Stimulated activated naive B cell treated with anti-CD40 and anti-IgM and Interleukin-4, amounts not matched to agents 10 μg/mL and 1 μg/mL and 100 μg/mL, for 72 hours (primary cell): ENCODE measurements around the gene ARHGEF39.

Source experiments
- ATAC-seq, 2 donors: fragments of 150-1000 bp; cut with Tn5 transposase; replicated peaks; 2 replicates each; pipeline ENCODE4 v1.10.0; 2021; ENCODE audit warnings: moderate library complexity in 1 of 2
- DNase-seq: peaks from one replicate; pipeline ENCODE4 v3.0.0; 2021
- H3K27ac Mint-ChIP-seq: one replicate; pipeline ENCODE4 v1.8.0; 2022; ENCODE audit warnings: mild to moderate bottlenecking, mixed read lengths
- H3K27me3 Mint-ChIP-seq, 2 donors: one replicate each; pipeline ENCODE4 v1.8.0; 2022; ENCODE audit warnings: mixed read lengths in 2 of 2
- H3K36me3 Mint-ChIP-seq, 2 donors: one replicate each; pipeline ENCODE4 v1.8.0; 2022; ENCODE audit warnings: mixed read lengths in 2 of 2, mild to moderate bottlenecking in 1 of 2
- H3K4me1 Mint-ChIP-seq, 2 donors: one replicate each; pipeline ENCODE4 v1.8.0; 2022; ENCODE audit warnings: mixed read lengths in 2 of 2, mild to moderate bottlenecking in 1 of 2
- H3K4me3 Mint-ChIP-seq, 2 donors: one replicate each; pipeline ENCODE4 v1.8.0; 2022; ENCODE audit warnings: mild to moderate bottlenecking in 2 of 2, mixed read lengths in 2 of 2, moderate library complexity in 1 of 2
- H3K9me3 Mint-ChIP-seq, 2 donors: one replicate each; pipeline ENCODE4 v1.8.0; 2022; ENCODE audit warnings: mixed read lengths in 2 of 2, mild to moderate bottlenecking in 1 of 2

The ARHGEF39 gene, protein sequence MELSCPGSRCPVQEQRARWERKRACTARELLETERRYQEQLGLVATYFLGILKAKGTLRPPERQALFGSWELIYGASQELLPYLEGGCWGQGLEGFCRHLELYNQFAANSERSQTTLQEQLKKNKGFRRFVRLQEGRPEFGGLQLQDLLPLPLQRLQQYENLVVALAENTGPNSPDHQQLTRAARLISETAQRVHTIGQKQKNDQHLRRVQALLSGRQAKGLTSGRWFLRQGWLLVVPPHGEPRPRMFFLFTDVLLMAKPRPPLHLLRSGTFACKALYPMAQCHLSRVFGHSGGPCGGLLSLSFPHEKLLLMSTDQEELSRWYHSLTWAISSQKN

DNA sequence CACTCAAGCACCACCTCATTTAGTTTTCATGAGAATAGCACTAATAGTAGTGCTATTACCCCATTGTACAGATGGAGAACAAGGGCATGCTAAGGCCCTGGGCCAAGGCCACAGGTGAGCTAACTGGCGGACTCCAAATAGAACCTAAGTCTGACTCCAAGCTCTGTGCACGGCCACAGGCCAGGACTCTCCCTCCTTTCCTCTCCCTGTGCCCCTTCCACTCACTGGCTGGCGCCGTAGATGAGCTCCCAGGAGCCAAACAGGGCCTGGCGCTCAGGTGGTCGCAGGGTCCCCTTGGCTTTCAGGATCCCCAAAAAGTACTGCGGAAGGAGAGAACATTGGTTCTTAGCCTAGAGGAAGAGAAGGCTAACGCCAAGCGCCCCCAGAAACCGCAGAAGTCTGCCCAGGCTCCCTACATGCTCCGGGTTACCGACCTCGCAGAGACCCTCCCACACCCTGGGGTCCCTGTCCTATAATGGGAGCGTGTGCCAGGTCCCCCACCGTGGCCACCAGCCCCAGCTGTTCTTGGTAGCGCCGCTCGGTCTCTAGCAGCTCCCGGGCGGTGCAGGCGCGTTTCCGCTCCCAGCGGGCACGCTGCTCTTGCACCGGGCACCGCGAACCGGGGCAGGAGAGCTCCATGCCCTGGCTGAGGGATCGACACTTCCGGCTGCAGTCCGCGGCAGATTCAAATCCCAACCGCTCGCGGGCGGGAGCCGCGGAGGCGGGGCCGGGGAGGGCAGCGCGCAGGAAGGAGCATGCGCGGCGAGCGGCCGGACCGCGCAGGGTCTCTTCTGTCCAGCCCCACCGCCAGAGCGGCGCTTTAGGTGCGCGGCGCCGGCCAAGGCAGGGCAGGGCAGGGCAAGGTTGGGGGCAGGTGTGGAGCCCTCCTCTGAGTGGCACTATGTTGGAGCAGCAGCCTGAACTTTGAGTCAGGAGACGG lies at the start of gene ARHGEF39:
Gene ARHGEF39, minus strand, starts transcription at position 665 of the 940 bp plus-strand sequence. Its CDS starts 26 bp downstream, at position 639.
- Mint-ChIP-seq H3K9me3 (peaks cover 0 to 2% of the 10 kb centered on the region in 2 donors), H3K4me3 (peak within 1 kb of the TSS; percentile 85 to 87), H3K27me3 (no peaks in the 10 kb centered on the region), H3K36me3 (peaks cover 17 to 22% of the 10 kb centered on the region in 2 donors), H3K4me1 (peaks cover 44 to 69% of the 10 kb centered on the region in 2 donors), H3K27ac (peak within 1 kb of the TSS; percentile 69)
- DNase-seq (peak; percentile 59), ATAC-seq (peak; percentile 74 to 81)

DNA sequence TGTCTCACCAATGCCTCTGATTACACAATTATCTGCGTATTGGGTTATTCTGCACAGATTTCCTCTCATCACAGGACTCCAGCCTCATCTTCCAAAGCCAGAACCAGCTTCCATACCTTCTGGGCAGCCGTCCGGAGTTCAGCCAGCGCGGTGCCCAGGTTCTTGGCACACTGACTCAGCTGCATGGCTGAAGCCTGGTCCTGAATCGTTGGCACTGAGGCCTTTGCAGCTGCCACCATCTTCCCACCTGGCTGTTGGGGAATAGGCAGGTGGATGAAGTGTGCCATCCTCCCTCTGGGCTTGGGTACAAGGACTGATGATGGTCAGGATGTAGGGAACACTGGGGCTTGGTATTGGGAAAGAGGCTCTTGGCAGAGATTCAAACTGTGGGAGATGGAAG lies 49.1 kb upstream of the ARHGEF39 start:
- Mint-ChIP-seq H3K27ac (peak overlapping the region; percentile 27), H3K4me1 (peaks cover 14 to 44% of the 10 kb centered on the region in 2 donors), H3K36me3 (peaks cover 76 to 84% of the 10 kb centered on the region in 2 donors), H3K4me3 (no peak overlapping the region), H3K27me3 (no peaks in the 10 kb centered on the region), H3K9me3 (no peaks in the 10 kb centered on the region)
- DNase-seq, result no peak
- ATAC-seq, result no peak

DNA sequence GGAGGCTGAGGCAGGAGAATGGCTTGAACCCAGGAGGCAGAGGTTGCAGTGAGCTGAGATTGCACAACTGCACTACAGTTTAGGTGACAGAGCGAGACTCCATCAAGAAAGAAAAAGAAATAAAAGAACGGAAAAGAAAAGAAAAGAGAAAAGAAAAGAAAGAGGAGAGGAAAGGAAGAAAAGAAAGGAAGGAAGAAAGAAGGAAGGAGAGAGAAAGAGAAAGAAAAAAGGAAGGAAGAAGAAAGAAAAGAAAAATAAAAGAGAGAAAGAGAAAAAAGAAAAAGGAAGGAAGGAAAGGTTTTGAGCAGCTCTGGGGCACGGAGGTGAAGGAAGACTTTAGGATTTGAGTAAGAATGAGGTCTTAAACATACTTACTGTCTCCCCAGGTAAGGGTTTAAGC lies 48.6 kb upstream of the ARHGEF39 start:
- H3K36me3 Mint-ChIP-seq, result peaks cover 77 to 85% of the 10 kb centered on the region in 2 donors
- DNase-seq (no peak), ATAC-seq (no peak)
- H3K27me3 Mint-ChIP-seq, result no peaks in the 10 kb centered on the region
- no peaks in the 10 kb centered on the region for H3K9me3 Mint-ChIP-seq
- peak overlapping the region; percentile 86 for H3K27ac Mint-ChIP-seq
- H3K4me1 Mint-ChIP-seq, result peaks cover 11 to 38% of the 10 kb centered on the region in 2 donors
- no peak overlapping the region for H3K4me3 Mint-ChIP-seq

DNA sequence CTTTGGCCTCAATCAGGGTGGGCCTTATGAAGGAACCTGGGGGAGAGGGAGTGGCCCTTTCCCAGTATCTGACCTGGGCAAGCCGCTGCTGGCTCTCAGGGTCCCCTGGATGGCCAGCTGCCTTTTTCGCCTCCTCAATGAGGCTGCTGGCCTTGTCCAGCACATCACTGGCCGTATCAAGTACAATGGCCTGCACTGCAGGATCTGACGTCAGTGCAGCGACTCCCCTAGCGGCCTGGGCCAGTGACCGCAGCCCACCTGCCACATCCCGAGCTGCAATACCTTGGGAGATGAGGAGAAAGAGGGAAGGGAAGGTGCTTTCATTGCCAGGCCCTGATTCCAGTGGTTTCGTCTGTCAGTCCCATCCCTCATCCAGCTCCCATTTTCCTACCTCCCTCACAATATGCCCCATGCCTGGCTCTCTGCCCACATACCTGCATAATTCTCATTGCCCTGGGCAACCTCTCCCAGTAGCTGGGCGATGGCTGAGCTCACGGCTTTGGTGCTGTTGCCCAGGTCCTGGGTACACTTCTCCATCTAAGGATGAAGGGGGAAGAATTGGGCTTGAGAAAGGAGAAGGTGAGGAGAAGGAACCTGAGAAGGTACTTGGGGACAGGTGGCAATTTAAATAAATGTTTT lies 47.9 kb upstream of the ARHGEF39 start:
- H3K9me3 Mint-ChIP-seq, result no peaks in the 10 kb centered on the region

DNA sequence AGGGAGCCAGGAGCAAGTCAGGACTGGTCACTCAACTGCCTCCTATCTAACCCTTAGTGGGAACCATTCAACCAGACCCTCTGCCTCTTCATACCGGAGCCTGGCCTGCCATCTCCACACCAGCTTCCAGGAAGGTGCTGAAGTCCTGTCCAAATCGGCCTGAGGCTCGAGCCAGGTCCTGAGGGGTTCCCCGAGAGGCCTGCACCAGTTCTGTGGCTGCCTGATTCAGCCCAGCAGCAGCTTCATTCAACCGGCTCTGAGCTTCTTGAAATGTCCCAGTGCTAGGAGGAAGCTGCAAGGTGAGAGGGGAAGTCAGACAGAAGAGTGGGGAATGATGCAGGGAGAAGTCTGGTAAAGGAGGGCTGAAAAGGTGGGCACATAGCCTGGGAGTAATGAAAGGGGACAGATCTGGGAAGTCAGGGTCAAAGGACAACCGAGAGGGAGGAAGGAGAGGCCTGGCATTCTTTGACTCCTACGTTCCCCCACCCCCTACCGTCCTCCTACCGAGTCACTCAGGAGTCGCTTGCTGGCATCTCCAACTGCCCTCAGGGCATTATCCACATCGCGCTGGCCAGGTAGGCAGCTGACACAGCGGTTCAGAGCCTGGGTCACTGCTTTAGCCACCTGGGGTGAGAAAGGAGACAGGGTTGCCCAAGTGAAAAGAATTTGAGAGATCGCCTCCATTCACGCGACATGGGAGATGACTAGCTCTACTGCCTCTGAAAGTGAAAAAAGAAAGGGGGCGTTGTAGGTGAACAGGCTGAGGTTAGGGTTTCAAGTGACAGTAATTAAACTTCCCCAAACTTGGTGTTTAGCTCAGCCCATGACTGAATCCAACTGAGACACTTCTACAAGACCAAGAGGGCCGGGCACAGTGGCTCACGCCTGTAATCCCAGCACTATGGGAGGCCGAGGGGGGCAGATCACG lies 46.8 kb upstream of the ARHGEF39 start:
- Mint-ChIP-seq H3K27me3 (no peaks in the 10 kb centered on the region), H3K4me1 (peaks cover 9 to 28% of the 10 kb centered on the region in 2 donors), H3K4me3 (no peak overlapping the region), H3K36me3 (peaks cover 79 to 85% of the 10 kb centered on the region in 2 donors), H3K9me3 (no peaks in the 10 kb centered on the region), H3K27ac (peak overlapping the region; percentile 42)
- DNase-seq (no peak), ATAC-seq (peak; percentile 41 to 56)

More for the DNA sequence above, 47.9 kb upstream of the ARHGEF39 start:
- Mint-ChIP-seq H3K4me1 (peaks cover 8 to 31% of the 10 kb centered on the region in 2 donors), H3K36me3 (peaks cover 75 to 85% of the 10 kb centered on the region in 2 donors), H3K27ac (no peak overlapping the region), H3K4me3 (no peak overlapping the region), H3K27me3 (no peaks in the 10 kb centered on the region)
- ATAC-seq (no peak), DNase-seq (no peak)

DNA sequence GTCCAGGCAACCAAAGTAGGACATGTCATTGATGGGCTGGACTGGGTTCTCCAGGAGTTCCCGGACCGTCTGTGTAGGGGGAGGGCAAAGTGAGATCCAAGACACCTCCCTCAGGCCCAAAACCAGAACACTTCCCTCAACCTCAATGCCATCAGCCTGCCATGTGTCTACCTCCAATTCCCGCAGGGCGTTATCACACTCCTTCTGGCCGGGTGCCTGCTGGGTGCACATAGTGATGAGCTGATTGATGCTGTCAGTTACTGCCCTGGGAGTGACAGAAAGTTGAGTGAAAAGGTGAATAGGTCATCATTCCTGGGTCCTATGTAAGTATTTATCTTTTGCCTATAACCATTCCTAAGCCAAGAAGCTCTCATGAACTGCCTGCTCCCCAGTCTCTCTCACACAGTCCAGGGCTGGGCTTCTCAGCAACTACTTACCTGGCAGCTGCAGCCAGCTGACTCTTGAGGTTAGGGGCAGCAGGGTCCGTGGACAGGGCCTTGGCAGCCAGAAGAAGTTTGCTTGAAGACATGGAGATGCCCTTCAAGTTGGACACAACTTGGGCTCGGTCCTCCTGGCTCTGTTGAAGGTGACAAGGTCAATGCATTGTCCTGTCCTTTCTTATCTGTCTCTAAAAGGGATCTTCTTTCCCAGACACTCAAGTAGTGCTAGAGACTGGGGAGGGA lies 46.0 kb upstream of the ARHGEF39 start:
- peaks cover 76 to 85% of the 10 kb centered on the region in 2 donors for H3K36me3 Mint-ChIP-seq
- DNase-seq, result no peak
- H3K9me3 Mint-ChIP-seq, result no peaks in the 10 kb centered on the region
- no peaks in the 10 kb centered on the region for H3K27me3 Mint-ChIP-seq
- H3K4me1 Mint-ChIP-seq, result peaks cover 9 to 21% of the 10 kb centered on the region in 2 donors
- no peak for ATAC-seq
- H3K4me3 Mint-ChIP-seq, result no peak overlapping the region
- H3K27ac Mint-ChIP-seq, result no peak overlapping the region

DNA sequence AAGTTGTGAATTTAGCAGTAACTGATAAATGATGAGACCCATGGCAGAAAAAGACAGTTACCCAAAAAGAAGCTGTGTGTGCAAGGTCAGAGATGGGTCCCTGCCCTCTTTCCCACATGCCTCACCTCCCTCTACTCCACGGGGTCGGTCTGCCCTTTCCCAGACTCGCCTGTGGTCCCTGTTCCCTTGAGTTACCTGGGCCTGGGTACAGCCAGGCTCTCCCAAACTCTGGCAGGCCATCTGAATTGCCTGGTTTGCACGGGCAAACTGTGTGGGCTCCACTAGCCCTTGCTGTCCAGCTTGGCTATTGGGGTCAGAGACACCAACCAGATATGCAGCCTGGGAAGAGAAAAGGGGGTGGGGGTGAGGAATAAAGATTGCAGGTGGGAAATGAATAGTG lies 43.2 kb upstream of the ARHGEF39 start:
- ATAC-seq (no peak), DNase-seq (no peak)
- no peaks in the 10 kb centered on the region for H3K27me3 Mint-ChIP-seq
- no peak overlapping the region for H3K4me3 Mint-ChIP-seq
- H3K4me1 Mint-ChIP-seq, result peaks cover 7 to 16% of the 10 kb centered on the region in 2 donors
- H3K36me3 Mint-ChIP-seq, result peaks cover 68 to 85% of the 10 kb centered on the region in 2 donors
- H3K27ac Mint-ChIP-seq, result no peak overlapping the region
- H3K9me3 Mint-ChIP-seq, result no peaks in the 10 kb centered on the region

DNA sequence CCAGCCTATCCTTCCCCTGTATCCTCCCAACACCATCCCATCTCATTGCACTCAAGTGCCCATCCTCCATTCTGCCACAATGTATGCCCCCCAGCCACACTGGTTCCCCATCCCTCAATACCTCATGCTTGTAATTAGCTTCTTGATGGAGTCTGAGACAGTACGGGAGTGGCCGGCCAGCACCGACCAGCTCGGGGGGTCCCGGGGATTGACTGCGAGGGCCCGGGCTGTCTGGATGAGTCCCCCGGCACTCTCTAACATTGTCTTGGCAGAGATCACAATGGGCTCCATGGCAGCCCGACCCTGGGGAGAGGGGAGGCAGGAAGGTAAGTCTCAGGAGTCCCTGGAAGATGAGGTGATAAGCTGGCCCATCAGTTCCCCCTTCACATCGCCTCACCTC lies 42.0 kb upstream of the ARHGEF39 start:
- DNase-seq, result no peak
- H3K36me3 Mint-ChIP-seq, result peaks cover 66 to 83% of the 10 kb centered on the region in 2 donors

DNA sequence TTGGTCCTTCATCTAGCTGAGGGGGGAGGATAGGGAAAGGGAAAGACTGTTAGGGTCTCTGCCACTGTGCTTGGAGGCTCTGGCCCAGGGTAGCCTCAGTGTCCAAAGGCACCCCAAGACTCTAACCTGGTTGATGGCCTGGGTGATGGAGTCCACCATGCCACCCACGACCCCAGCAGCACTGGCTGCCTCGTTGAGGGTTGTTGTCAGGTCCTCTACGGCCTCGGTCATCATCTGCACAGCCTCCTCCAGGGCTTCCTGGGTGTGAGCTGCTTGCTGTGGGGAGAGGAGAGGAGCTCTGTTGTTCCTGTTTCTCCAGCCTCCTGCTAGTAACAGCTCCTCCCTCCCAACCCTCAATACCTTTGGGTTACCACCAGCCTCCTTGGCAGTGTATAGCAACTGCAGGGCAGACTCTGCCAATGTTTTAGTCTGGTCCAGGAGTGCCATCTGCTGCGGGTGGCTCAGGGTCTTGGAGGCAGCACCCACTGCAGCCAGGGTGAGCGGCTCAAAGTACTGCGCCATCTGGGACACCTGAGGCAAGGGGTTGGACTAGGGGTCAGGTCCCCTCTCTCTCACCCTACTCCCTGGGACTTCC lies 40.9 kb upstream of the ARHGEF39 start:
- Mint-ChIP-seq H3K36me3 (peaks cover 56 to 74% of the 10 kb centered on the region in 2 donors), H3K4me1 (peaks cover 5% of the 10 kb centered on the region in 2 donors), H3K27ac (peak overlapping the region; percentile 3), H3K27me3 (no peaks in the 10 kb centered on the region), H3K9me3 (no peaks in the 10 kb centered on the region), H3K4me3 (no peak overlapping the region)
- DNase-seq (no peak), ATAC-seq (no peak)

More for the DNA sequence above, 42.0 kb upstream of the ARHGEF39 start:
- no peaks in the 10 kb centered on the region for H3K27me3 Mint-ChIP-seq
- H3K4me3 Mint-ChIP-seq, result no peak overlapping the region
- H3K27ac Mint-ChIP-seq, result no peak overlapping the region
- peaks cover 5 to 11% of the 10 kb centered on the region in 2 donors for H3K4me1 Mint-ChIP-seq
- no peak for ATAC-seq
- H3K9me3 Mint-ChIP-seq, result no peaks in the 10 kb centered on the region

DNA sequence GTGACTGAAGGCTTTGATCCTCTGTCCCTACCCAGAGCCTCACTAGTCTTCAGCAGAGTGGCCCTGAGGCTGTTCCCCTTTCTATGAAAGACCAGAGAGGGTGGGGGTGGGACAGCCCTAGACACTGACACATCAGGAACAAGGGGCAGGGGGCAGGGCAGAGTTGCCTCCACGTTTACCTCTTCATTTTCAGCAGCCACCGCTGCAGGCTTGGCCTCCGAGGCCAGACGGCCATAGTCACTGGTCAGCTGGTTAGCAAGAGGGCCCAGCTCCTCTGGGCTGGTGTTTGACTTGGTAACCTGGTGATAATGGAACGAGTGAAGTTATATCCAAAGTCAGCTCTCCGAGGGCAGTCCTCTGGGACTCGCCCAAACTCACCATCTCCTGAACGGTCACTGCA lies 40.4 kb upstream of the ARHGEF39 start:
- no peak overlapping the region for H3K27ac Mint-ChIP-seq

DNA sequence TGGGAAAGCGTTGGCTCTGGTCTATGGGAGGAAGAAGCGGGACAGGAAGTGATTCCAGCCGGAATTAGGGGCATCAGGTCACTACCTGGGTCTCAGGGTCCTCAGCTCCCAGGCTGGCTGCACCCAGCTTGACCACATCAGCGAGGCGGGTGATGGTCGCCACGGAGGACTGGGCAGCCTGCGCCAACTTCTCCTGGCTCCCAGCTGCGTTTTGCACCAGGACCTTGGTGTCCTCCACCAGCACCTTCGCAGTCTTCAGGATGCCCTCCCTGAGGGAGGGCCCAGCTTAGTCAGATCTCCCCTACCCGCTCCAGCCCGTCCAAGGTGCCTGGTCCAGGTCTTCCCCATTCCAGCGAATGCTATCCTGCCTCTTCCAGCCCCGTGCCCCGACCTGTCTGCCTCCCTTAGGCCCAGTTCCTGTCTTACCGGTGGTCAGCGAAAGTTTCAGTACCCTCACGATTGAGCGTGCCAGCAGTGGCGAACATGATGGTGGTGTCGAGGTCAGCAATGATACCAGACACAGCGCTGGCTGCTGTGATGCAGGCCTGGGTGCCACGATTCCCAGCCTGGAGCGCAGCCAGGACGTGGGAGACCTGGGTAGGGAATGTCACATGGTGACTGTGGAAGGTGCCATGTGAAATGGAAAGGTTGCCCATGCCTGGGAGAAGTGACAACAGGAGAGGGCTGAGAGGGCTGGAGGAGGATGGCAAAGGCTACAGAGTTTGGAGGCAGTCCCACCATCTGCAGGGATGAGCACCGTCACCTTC lies 39.1 kb upstream of the ARHGEF39 start:
- H3K36me3 Mint-ChIP-seq, result peaks cover 44 to 63% of the 10 kb centered on the region in 2 donors
- peaks cover 5% of the 10 kb centered on the region in 2 donors for H3K4me1 Mint-ChIP-seq
- H3K27me3 Mint-ChIP-seq, result no peaks in the 10 kb centered on the region
- H3K4me3 Mint-ChIP-seq, result no peak overlapping the region
- no peaks in the 10 kb centered on the region for H3K9me3 Mint-ChIP-seq
- H3K27ac Mint-ChIP-seq, result no peak overlapping the region
- no peak for ATAC-seq
- no peak for DNase-seq

More for the DNA sequence above, 40.4 kb upstream of the ARHGEF39 start:
- Mint-ChIP-seq H3K27me3 (no peaks in the 10 kb centered on the region), H3K9me3 (no peaks in the 10 kb centered on the region), H3K4me1 (peaks cover 5% of the 10 kb centered on the region in 2 donors), H3K36me3 (peaks cover 50 to 69% of the 10 kb centered on the region in 2 donors), H3K4me3 (no peak overlapping the region)
- ATAC-seq, result no peak
- no peak for DNase-seq

DNA sequence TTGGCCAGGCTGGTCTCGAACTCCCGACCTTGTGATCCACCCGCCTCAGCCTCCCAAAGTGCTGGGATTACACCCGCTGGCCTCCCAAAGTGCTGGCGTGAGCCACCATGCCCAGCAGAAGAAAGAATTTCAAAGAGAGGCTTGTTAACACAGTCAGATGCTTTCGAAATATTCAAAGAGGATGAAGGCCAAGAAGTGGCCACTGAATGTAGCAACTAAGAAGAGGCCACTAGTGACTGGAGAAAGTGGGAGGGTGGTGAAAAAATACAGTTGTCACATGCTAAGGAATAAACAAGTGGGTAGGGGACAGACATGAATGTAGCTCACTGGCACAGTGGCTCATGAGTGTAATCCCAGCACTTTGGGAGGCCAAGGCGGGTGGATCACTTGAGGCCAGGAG lies 37.7 kb upstream of the ARHGEF39 start:
- peak overlapping the region; percentile 72 for H3K27ac Mint-ChIP-seq
- H3K4me3 Mint-ChIP-seq, result no peak overlapping the region
- peaks cover 5 to 7% of the 10 kb centered on the region in 2 donors for H3K4me1 Mint-ChIP-seq
- ATAC-seq (no peak), DNase-seq (no peak)
- peaks cover 41 to 59% of the 10 kb centered on the region in 2 donors for H3K36me3 Mint-ChIP-seq
- no peaks in the 10 kb centered on the region for H3K9me3 Mint-ChIP-seq
- no peaks in the 10 kb centered on the region for H3K27me3 Mint-ChIP-seq
